HG03103 (cell line): ENCODE data around the gene LIFR.
A peak's percentile ranks its signal among the peaks of the same experiment; 100 is the strongest.

Experiments used
- ATAC-seq: cut with Tn5 transposase; IDR thresholded peaks from one replicate; pipeline ENCODE4 v1.9.1; 2021; ENCODE audit warnings: low read depth; ENCODE audit not compliant: unreplicated experiment

Gene LIFR

GRCh38 chr5:38468202-38468673 is 88.2 kb downstream of the LIFR start:
- ATAC-seq, result no peak

GRCh38 chr5:38467353-38468040 is 88.9 kb downstream of the LIFR start:
- ATAC-seq, result no peak

GRCh38 chr5:38466424-38467189 is 89.8 kb downstream of the LIFR start:
- ATAC-seq, result no peak

- no peak for ATAC-seq
These were observed 90.6 kb downstream of the LIFR start for GRCh38 chr5:38465702-38466423.

- ATAC-seq, result no peak
These were observed 91.4 kb downstream of the LIFR start for GRCh38 chr5:38465061-38465460.

- no peak for ATAC-seq
These were observed 92.6 kb downstream of the LIFR start for GRCh38 chr5:38463634-38464521.

- ATAC-seq, result no peak
These were observed 93.3 kb downstream of the LIFR start for GRCh38 chr5:38462976-38463633.

GRCh38 chr5:38458174-38458573 is 98.3 kb downstream of the LIFR start:
- ATAC-seq, result no peak

GRCh38 chr5:38456657-38457399 is 99.6 kb downstream of the LIFR start:
- ATAC-seq, result no peak

- no peak for ATAC-seq
These were observed 100.6 kb downstream of the LIFR start for GRCh38 chr5:38455796-38456330.

GRCh38 chr5:38453921-38454320 is 102.5 kb downstream of the LIFR start:
- no peak for ATAC-seq

- ATAC-seq, result peak; percentile 98
These were observed 102.9 kb downstream of the LIFR start for GRCh38 chr5:38453506-38453905.

GRCh38 chr5:38452201-38452600 is 104.2 kb downstream of the LIFR start:
- no peak for ATAC-seq

- no peak for ATAC-seq
These were observed 105.2 kb downstream of the LIFR start for GRCh38 chr5:38451074-38451725.

GRCh38 chr5:38450627-38451026 is 105.8 kb downstream of the LIFR start:
- no peak for ATAC-seq

GRCh38 chr5:38448568-38449350 is 107.7 kb downstream of the LIFR start:
- ATAC-seq, result no peak

- no peak for ATAC-seq
These were observed 108.7 kb downstream of the LIFR start for GRCh38 chr5:38447786-38448185.

- no peak for ATAC-seq
These were observed 109.4 kb downstream of the LIFR start for GRCh38 chr5:38447056-38447455.
